Activated naive CD8-positive, alpha-beta T cell treated with anti-CD3 and anti-CD28 coated beads, Interleukin-2, amount 50 U/mL, for 16 hours (primary cell): ENCODE measurements around the gene EIF4E1B.
A peak's percentile ranks its signal among the peaks of the same experiment; 100 is the strongest.

ENCODE experiments used
- DNase-seq: peaks from one replicate; pipeline ENCODE4 v3.0.0-alpha.2; 2020; ENCODE audit warnings: low read depth, low spot score

The EIF4E1B gene

GRCh38 chr5:176606032-176606431 lies 24.4 kb upstream of the EIF4E1B start:
- no peak for DNase-seq

- no peak for DNase-seq
Observed at GRCh38 chr5:176606875-176607274, 23.6 kb upstream of the EIF4E1B start.

DNA sequence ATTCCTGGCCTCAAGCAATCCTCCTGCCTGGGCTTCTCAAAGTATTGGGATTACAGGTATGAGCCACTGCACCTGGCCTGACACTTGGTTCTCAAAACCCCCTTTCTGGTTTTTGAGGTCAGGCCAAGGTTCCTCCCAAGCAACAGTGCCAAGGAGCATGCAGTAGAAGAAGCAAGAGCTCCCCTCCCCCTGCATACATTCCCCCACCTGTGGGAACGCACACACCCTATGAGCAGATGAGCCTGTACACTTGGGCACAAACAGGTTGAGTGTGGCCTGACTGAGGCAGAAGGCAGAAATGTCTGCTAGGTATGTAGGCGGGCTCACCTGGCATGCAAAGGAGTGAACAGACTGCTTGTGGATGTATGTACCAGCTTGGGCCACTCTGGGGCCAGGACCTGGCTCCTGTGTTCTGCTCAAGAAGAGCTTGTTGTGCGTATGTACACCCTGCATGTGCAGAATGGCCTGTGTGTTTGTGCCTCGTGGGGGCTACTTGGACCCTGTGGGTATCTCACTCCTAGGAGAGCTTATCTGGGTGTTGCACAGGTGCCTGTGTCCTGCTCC lies 22.3 kb upstream of the EIF4E1B start:
- no peak for DNase-seq

DNA sequence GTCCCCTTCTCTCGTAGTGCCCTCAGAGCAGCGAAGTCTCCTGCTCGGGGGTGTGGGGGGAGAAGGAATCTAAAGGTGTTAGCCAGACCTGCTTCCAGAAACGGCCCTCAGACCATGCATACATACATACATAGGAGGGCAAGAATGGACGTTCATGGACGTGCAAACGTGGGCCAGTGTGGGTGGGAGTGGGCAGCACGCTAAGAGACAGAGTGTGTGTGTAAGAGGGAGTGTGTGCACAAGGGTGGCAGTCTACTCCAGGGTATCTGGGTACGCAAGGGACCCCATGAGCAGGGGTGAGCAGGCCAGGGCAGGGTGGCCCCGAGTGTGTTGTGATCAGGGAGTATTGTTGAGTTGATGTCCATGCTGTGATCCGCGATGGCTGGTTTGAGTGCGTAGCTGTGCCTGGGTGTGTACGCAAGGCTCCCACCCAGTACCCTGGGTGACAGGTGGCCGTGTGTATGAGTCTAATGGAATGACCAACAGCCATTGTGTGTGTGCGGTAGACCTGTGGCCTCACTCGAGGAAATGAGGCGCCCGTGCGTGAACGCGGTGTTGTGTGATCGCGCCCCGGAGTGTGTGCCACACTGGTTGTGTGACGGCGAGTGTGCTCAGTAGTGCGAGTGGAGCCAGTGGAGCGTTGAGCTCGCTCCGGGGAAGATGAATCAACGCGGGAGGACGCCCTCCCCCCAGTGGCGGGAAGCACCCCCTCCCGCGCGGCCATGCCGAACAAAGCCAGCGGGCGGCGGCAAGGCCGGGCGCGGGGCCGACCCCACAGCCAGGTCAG lies 21.3 kb upstream of the EIF4E1B start:
- no peak for DNase-seq

DNA sequence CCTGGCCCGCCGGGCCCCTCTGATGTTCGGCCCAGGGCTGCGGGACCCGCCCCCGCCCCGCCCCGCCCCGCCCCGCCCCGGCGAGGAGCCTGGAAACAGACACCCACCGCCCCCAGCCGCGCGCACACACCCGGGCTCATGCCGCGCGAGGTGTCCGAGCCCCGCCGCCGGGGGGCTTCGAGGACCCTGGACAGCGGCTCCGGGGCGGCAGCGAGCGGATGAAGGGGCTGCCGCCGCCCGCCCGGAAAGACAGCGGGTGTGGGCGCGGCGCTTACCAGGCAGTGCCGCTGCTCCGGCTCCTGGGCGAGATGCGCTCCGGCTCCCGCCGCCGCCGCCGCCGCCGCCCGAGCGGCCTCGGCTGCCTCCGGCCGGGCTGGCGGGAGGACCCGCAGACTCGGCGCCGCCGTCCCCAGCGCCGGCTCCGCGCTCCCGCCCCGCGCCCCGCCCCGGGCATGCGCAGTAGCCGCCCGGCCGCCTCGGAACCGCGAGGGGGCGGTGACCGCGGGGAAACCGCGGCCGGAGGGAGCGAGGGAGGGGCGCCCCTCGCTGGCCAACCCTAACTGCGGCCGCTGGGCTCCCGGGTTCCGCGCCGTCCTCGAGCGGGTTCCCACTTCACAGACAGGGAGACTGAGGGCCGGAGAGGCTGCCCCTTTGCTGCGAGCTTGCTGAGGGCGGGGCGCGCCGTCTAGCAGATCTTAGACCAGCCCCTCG lies 20.6 kb upstream of the EIF4E1B start, which contains the start of gene GPRIN1:
Gene GPRIN1 (minus strand): TSS at position 433 of the 711 bp plus-strand sequence. CDS start 10,322 bp downstream, outside the sequence.
- DNase-seq: no peak

- DNase-seq: no peak
Observed at GRCh38 chr5:176610435-176610773, 20.1 kb upstream of the EIF4E1B start.

GRCh38 chr5:176611435-176611834 lies 19.0 kb upstream of the EIF4E1B start:
- no peak for DNase-seq

DNA sequence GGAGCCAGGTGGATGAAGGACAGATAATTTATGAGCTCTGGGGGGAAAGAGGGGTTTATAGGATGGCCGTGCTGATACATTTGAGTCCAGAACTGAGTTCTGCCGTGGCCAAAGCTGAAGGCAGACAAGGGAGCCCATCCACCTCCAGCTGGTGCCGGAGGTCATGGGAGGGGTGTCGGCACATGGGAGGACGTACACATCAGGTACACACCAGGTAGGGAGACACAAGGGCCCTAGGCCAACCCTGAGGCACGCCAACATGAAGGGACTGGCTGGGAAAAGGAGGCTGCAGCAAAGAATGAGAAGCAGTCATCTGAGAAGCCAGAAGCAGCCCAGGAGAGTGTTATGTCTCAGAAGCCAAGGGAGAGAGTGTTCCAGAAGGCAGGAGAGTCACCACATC lies 18.5 kb upstream of the EIF4E1B start:
- DNase-seq: no peak

- no peak for DNase-seq
Observed at GRCh38 chr5:176612855-176613254, 17.6 kb upstream of the EIF4E1B start.

- no peak for DNase-seq
Observed at GRCh38 chr5:176614805-176615478, 15.5 kb upstream of the EIF4E1B start.

- no peak for DNase-seq
Observed at GRCh38 chr5:176616511-176616910, 14.0 kb upstream of the EIF4E1B start.

DNA sequence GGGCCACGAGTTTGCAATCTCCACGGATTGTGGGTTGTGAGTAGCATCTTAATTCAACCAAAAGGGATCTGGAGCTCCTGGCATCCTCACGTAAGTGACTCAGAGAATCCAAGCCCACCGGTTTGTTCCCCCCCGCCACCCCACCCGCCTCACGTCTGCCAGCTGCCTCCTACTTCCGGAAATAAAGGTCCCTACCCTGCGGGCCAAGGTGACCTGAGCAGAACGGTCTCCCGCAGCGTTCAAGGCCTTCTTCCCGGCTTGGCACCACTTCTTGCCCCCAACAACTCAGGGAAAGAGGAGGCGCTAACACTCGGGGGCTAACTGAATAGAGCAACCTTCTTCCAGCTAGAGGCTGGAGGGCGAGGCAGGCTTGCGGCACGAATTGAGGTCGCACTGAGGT lies 11.7 kb upstream of the EIF4E1B start:
- DNase-seq: no peak

DNA sequence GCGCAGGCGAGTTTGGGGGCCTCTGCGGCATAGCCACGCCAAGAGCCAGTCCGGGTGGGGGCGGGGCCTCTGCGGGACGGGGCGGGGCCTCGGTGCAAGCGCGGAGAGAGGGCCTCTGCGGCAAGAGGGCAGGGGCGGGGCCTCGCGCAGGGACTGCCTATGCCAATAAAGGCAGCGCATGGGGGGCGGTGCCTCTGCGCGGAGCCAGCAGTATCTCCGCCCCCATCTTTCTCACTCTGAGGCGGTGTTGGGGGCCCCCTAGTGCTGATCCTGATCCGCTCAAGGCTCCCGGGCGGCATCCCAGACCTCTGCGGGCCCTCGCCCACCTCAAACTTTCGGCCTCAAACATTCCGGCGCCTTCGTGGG lies 11.3 kb upstream of the EIF4E1B start:
- peak; percentile 65 for DNase-seq

DNA sequence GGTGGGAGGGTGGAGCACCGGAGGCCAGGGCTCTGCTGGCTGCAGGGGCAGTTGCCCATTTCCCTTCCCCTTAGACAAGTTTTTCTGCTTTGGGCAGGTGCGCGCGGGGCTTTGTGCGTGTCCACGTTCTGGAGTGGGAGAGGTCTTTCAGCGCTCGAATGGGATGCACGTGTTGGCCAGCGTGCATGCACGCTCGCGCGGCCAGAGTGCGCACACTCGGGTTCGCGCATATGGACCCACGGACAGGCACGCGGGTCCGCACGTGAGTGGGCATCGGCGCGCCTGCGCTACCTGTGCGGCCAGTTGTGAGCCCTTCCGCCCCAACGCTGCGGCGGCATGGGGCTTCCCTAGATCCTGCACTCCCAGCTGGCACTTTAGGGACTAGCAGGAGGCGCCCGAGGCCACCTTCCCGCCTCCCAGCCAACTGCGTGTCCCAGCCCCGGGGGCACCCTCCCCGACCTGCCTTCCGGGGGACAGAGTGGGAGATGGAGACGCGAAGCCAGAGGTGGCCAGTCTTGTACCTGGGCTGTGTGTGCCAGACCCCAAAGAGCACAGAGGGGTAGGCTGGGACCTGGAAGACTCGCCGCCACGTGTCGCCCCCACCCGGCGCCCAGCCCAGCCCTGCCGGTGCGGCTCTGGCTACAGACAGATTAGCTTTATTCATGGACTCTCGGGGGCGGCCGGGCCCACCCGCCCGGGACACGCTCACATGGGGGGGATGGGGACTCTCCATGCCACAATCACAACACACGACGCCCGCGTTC lies 10.7 kb upstream of the EIF4E1B start:
- DNase-seq: no peak

- DNase-seq: no peak
Observed at GRCh38 chr5:176620333-176620981, 10.0 kb upstream of the EIF4E1B start.

- no peak for DNase-seq
Observed at GRCh38 chr5:176621661-176622079, 8.8 kb upstream of the EIF4E1B start.

DNA sequence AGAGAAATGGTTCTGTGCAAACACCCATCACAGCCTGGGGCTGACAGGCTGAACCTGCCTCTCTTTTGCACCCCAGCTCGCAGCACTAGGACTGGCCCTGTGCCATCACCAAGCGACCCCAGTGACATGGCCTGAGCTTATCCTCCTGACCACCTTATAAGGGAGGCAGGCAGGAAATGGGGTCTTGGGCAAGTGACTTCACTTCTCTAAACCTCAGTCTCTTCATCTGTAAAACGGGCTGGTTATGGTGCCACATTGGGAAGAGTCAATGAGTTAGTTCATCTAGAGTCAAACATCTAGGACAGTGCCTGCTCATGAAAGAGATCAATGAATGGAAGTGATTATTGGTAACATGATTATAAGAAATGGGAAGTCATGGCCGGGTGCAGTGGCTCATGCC lies 6.3 kb upstream of the EIF4E1B start:
- DNase-seq: no peak

GRCh38 chr5:176624938-176625337 lies 5.5 kb upstream of the EIF4E1B start:
- no peak for DNase-seq

DNA sequence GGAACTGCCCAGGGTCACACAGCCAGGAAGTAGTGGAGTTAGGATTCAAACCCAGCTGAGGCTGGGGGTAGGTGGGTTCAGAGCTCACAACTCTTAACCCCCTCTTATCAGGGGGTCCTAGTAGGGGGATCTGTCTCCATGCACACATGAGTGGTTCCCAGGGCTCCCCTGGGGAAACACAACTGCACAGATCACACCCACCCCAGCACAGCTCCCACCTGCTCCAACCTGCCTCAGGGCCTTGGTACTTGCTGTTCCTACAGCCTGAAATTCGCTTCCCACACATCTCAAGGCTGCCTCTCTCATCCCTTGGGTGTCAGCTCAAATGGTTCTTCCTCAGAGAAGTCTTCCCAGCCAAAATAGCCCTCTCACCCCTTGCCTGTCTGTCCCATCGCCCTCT lies 5.0 kb upstream of the EIF4E1B start:
- DNase-seq: no peak

DNA sequence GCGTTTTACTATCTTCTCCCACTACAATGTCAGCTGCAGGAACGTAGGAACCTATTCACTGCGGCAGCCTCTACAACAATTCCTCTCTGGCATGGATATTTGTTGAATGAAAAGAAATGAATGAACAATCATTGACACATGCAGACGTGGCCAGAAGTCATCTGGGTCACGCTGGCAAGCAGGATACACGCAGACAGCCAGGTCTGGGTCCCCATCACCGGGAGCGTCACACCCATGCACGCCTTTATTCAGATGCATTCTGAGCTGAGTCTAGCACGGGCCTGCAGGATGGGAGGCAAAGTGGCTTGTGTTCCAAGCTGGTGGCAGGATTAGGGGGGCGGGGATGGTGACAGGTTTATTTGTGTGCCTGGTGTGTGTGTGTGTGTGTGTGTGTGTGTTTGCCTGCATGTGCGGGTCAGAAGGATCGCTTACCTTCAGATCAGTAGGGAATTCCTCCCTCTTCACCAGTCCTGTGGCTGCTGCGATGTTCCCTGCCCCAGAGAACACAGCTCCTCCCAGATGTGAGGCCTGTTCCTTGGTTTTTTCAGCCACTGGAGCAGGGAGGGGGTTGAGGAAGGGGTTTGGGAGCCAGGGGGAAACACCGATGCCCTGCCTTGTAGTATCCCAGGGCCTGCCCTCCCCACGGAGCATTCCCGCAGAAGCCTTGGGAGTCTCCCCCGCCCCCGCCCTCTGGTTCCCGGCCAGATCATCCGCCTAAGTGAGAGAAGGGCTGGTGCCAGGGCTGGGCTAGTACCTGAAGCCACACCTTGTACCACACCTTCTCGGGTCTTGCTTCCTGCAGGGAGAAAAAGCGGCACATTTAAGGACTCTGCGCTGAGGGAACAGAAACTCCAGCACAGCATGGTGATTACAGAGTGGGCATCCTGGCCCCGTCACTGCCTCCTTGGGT lies 4.3 kb upstream of the EIF4E1B start:
- DNase-seq: no peak
